WI38 (cell line): Measurements from ENCODE around the gene GNL2.

ENCODE experiments used
- H3K4me3 ChIP-seq: 2 replicates; pipeline ENCODE4 v1.5.1; 2011; ENCODE audit warnings: low read depth, mild to moderate bottlenecking, control low read depth, low read length
- CTCF ChIP-seq: IDR thresholded peaks from 2 replicates; pipeline ENCODE4 v1.5.1; 2012; ENCODE audit warnings: low read depth, mild to moderate bottlenecking, control low read depth, low read length

GNL2 gene

GRCh38 chr1:37558411-37558810 is 37.3 kb downstream of the GNL2 start:
- TF ChIP-seq CTCF = no peak
- no peak overlapping the region for H3K4me3 ChIP-seq

- no peak for TF ChIP-seq CTCF
- no peak overlapping the region for H3K4me3 ChIP-seq
These were observed 38.3 kb downstream of the GNL2 start for GRCh38 chr1:37557402-37557801.

- TF ChIP-seq CTCF = no peak
- peak within 1 kb of the TSS; percentile 17; the same call in 1 of the 2 replicates for H3K4me3 ChIP-seq
These were observed 39.0 kb downstream of the GNL2 start, which contains the start of gene DNALI1 for GRCh38 chr1:37556712-37557196. Gene DNALI1, plus strand, starts transcription at chr1:37556940. Its CDS starts 55 bp downstream, at chr1:37556995.

GRCh38 chr1:37553927-37554808 is 41.6 kb downstream of the GNL2 start, which contains the start of gene SNIP1:
Gene SNIP1, minus strand, starts transcription at chr1:37554293. Its CDS starts 64 bp downstream, at chr1:37554229.
- TF ChIP-seq CTCF = no peak
- H3K4me3 ChIP-seq = peak within 1 kb of the TSS; percentile 89

GRCh38 chr1:37553598-37553926 is 42.2 kb downstream of the GNL2 start:
- TF ChIP-seq CTCF = no peak

GRCh38 chr1:37549341-37549740 is 46.4 kb downstream of the GNL2 start:
- TF ChIP-seq CTCF = no peak
- H3K4me3 ChIP-seq = no peak overlapping the region

More at GRCh38 chr1:37553598-37553926, 42.2 kb downstream of the GNL2 start:
- peak overlapping the region; percentile 89 for H3K4me3 ChIP-seq

GRCh38 chr1:37545019-37545418 is 50.7 kb downstream of the GNL2 start:
- no peak overlapping the region for H3K4me3 ChIP-seq
- TF ChIP-seq CTCF = no peak
